NCI-H2227 treated with DMSO at 0.1 percent for 48 hours (cell line): ENCODE results near the gene FTO.

Experiments used
- DNase-seq: peaks from one replicate; lab custom pipeline; 2025; lab: John Stamatoyannopoulos, UW

FTO gene

GRCh38 chr16:53936052-53936451 lies 232.1 kb downstream of the FTO start:
- no peak for DNase-seq

DNA sequence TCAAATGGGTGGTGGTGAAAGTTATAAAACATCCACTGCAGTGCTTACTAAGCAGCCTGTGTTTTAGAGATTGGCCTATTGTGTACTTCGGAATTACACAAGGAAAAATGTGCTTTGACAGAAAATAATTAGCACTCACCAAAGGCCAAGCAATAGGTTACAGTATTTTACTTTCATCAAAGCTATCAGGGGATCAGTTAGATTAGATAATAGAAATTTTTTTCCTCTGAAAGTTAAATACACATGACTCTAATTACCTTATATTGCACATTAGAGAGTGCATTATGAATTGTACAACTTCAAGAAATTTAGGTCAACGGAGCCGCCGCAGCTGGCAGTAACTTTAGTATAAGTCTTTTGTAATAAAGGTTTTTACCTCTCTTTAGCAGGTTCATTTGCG lies 232.6 kb downstream of the FTO start:
- DNase-seq, result no peak

- peak; percentile 77 for DNase-seq
Measured at GRCh38 chr16:53937161-53937880, 233.4 kb downstream of the FTO start.

DNA sequence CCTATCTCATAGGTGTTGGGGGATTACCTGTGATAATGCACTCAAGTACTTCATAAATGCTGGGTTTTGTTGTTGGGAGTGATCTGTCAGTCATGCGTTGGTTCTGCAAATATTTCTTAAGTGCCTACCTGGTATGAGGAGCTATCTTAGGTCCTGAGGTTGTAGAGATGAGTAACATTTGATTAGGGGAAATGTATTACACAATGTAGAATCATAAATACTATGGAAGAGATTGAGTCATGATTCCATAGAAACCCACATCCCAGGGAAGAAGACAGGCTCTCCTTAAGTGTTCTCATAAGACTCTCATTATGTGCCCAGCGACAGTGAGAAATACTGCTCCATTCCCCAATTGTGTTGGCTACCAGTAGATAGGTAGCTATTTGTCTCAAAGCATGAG lies 240.1 kb downstream of the FTO start:
- DNase-seq, result no peak

GRCh38 chr16:53945996-53946395 lies 242.0 kb downstream of the FTO start:
- DNase-seq, result peak; percentile 39

DNA sequence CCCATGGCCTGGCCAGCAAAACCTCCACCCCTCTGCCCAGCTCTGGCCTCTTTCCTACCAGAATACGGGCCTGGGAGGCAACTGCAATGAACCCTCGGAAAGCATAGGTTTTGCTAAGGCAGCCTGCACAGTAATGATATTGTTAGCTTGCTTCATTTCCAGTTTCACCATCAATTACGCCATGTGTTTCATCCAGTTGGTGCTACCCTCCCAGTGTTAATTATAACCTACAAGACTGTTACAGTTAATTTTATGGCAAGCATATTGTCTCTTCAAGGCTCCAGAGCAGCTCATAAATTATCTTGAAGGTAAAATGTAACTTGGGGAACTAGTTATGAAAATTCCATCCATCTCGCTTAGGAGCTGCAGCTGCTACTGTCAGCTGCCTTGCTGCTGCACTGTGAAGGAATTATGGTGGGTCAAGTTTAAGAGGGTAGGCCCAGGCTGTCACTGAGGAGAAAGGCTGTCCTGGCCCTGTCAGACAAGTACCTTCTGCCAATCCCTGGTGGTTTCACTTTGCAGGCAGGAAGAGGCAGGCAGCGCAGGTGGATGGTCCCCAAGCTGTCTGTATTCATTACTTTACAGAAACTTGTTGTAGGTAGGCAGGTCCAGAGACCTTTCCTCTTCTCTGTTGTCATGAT lies 242.9 kb downstream of the FTO start:
- DNase-seq, result peak; percentile 35

- no peak for DNase-seq
Measured at GRCh38 chr16:53947642-53948041, 243.7 kb downstream of the FTO start.

- no peak for DNase-seq
Measured at GRCh38 chr16:53948326-53948725, 244.4 kb downstream of the FTO start.

DNA sequence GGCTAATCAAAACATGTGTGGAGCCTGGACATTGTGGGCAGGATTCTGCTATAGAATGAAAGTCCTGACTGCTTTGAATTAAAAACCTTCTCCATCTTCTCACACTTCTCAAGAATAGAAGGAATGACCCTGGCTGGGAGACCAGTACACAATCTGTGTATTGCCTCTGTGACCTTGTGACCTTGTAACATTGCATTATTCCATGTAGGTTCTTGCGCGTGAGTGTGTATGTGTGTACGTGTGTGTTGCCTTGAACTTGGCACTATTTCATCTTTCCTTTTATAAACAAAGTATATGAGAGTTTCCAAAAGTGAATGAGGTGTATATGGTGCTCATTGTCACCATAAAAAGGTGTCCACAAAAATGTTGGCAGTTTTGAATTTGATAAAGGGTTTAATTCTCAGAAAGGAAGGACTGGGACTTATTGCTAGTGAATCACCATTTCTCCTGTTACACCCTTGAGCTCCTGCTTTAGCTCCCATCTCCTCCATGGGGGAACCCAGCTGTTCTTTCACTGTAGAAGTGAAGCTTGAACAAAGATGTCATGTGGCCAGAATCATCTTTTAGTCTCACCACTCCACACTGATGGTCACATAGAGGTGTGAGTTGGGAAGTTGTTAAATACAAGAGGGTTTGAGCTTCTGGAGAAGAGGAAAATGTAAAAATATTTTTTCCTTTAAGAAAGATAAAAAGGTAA lies 244.9 kb downstream of the FTO start:
- no peak for DNase-seq

DNA sequence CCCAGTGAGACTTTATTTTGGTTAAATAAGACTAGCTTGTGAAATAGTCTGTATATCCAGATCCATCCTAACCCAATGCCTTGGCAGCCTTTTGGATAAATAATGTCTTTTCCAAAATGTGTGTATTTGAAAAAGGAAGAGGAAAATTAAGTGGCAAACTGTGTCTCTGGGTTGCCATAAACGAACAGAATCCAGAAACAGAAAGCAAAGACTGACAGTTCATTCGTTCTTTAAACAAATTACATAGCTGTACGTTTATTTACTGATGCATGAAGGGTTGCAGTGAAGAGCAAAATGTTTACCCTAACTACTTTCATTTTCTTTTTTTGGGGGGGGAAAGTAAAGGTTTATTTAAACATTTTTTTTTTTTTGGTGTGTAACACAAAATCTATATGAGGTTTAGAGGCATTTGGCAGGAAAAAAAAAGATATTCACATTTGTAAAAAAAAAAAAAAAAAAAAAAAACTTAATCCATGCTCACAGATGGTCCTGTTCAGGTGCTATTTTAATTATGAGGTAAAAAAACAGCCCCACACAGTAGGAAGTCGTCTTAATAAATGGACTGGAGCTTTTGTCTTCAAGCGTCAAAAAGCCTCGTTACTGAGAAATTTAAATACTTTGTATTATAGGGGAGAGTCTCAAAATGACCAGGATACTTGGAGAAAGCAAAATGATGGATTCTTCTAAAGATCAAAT lies 245.9 kb downstream of the FTO start:
- no peak for DNase-seq

GRCh38 chr16:53950677-53951076 lies 246.7 kb downstream of the FTO start:
- no peak for DNase-seq

DNA sequence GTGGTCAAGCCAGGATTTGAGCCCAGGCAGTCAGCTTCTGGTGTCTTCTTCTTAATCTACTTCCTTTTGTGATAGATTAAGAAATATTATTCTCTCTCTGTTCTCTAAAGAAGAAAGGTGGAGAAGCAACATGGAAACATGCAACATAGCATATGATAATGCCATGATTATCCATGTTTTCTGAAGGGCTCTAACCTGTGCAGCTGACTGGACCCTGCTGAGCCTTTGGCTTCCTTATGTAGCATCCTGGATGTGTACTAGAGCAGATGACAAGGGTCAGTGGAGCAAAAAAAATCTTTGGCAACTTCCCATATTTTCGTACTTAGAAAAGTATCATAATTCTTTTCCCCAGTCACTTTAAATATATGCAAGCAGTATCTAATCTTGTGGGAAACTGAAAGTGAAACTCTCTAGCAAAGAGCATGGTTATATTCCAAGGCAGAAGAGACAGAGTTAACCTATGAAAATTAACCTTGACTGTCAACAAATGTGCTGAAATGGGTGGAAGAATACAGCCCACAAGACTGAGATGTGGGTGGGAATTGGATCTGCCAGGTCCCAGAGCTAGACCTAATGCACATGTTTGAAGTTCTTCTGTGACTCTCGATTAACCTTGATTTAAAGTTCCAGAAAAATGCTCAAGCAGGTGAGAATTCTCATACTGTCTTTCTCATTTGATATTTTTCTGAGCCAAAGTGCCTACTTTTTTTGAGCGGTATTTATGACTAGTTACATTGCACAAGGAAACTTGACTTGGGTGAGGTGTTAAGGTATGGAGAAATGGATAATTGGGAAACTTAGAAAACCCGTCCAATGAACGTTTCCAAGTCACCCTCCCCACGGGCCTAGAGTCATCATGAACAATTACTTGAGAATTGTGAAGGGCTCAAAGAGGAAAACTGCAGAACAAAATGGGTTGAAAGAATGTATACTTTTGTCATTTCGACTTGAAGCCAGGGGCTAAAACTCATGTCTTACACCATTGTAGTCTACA lies 248.6 kb downstream of the FTO start:
- no peak for DNase-seq

DNA sequence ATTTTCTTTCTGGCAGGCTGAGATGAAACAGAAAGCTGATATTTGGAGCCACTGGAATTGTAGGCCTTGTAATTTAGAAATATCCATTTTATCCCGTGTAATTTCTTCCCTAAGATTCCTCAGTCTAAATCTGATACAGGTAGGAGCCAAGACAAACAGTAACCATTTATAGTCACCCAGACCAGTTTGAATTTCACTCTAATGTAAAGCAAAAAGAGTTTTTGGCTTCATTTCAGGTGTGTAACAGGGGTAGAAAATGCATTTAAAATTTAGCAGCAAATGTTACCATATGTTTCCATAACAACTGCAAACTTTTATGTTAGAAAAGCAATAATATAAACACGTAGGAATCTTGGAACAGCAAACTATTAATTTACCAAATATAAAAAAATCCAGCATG lies 249.4 kb downstream of the FTO start:
- no peak for DNase-seq

DNA sequence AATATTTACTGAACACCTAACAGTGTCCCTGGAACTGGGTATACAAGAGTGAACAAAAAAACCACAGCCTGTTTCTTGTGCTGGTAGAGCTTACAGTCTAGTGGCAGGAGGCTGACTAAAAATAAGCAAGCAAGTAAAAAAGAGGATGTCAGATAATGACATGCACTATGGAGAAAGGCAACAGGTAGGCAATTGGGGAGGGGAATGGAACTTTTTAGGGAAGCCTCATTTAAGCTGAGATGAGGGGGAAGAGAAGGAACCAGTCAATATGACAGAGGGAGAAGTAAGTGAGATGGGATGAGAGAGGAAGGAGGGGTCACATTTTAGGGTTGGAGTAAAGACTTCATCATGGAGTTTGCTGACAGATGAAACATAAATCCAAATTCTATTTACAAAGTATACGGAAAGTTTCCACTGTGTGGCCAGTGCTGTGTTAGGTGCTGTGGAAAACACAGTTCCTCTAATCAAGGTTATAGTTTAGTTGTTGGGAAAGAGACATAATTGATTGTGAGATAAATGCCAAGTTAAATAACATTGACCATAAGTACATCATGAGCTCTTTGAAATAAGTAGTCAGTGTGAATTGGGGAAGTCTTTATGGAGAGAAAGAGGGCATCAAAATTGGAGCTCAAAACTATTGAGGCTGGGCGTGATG lies 251.4 kb downstream of the FTO start:
- no peak for DNase-seq

GRCh38 chr16:53958341-53958880 lies 254.5 kb downstream of the FTO start:
- DNase-seq, result no peak

DNA sequence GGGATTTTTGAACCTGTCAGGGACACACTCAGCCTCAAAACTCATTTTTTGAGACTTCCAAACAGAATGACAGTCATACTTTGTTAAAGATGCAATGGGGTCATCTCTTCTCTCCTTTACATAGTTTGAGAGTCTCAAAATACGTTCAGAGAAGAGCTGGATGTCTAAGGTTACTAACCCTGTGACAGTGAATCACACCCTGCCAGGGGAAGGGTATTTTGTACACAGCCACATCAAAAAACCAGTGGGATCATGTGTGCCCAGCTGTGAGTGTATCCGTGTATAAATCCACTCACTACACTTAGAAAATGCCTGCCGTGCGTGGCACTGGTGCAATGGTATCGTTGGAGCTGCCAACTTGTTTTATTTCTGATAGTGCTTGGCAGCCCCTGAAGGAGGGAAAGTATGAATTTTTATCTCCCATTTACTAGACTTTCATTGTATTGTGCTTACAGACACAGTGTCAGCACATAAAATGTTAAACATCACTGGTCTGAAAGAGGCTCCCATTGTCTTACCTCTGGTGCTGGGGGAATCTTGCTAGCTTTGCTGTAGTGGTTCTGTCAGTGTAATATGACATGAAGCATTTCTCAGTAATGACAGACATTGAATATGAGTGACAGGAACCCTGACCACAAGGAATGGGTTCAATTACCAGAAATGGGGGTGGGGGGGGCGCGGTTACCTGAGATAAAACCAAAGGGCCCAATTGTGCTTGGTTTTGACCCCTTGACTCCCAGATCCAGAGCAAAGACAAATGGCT lies 256.3 kb downstream of the FTO start:
- no peak for DNase-seq

DNA sequence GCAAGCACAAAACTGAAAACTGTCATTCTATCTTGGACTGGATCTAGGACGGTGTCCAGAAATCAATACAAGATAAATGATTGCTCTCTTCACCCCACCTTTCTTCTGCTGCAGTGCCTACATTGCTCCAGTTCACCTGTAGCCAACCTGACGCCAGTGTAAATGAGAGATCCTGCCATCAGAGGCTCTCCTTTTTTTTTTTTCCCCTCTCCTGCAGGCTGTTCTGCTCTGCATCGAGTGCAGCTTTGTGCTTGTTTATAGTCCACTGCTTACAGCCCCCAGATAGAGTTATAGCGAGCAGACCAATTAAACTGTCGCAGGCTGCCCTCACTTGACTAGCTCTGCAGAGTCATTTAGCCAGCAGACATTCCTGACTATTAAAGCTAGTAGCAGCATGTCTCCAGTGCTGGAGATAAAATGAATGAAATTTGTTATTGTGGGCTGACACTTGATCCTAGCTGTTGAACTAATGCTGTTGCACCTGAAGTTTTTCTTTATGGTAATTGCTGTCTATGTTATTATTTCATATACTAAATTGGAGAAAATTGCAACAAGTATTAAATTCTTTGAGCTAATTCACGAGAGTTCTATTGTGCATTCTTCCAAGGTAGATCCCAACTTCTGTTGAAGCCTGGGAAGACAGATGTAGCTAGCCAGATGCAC lies 257.1 kb downstream of the FTO start:
- DNase-seq, result peak; percentile 58

DNA sequence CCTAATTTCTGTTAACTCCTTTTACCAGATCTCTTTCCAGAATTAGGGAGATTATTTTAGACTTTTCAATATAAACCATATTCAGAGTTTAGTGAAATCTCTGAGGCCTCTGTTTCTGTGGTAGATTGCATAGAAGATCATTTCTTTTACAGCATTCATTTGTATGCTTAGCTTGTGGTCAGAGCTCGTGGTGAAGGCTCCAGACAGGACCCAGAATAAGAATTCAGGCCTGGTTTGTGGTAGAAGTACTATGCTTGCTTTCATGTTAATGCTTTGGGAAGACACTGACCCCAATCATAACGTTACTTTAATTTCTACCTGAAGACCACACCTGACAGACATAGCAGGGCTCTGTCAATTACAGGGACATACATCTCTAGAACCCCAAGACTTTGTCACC lies 258.1 kb downstream of the FTO start:
- no peak for DNase-seq

- DNase-seq, result no peak
Measured at GRCh38 chr16:53964145-53964790, 260.3 kb downstream of the FTO start.
